ENCODE data around the gene CGB5.
"Not testable (repeated sequence)": the region's sequence is repeated elsewhere in the genome, so short reads cannot be mapped to it uniquely, and the experiment has no call there.

GRCh38 chr19:49030323-49030722 lies 13.3 kb upstream of the CGB5 start:
- TF ChIP-seq CTCF (IDR thresholded peaks at IDR 0.05; ENCODE audit: insufficient read depth, low read depth, low read length); EZH2 (IDR thresholded peaks at IDR 0.05; ENCODE audit: insufficient read depth, low read length): not testable (repeated sequence)

Measured in astrocyte (in vitro differentiated cells and primary cell).